PC-9 (cell line): ENCODE data around the gene ZNF286A.
"Not testable (repeated sequence)": the region's sequence is repeated elsewhere in the genome, so short reads cannot be mapped to it uniquely, and the experiment has no call there.

Source experiments
- CTCF ChIP-seq: fragments of 200-600 bp; sonication (generic); conservative IDR thresholded peaks from 2 replicates; pipeline ENCODE4 v1.6.1; 2017; ENCODE audit warnings: mixed run types, antibody characterized with exemption, mild to moderate bottlenecking, moderate library complexity
- EZH2 ChIP-seq: fragments of 200-600 bp; sonication (generic); IDR thresholded peaks from 2 replicates; pipeline ENCODE4 v1.8.0; 2017; ENCODE audit warnings: antibody characterized with exemption, low read depth

DNA sequence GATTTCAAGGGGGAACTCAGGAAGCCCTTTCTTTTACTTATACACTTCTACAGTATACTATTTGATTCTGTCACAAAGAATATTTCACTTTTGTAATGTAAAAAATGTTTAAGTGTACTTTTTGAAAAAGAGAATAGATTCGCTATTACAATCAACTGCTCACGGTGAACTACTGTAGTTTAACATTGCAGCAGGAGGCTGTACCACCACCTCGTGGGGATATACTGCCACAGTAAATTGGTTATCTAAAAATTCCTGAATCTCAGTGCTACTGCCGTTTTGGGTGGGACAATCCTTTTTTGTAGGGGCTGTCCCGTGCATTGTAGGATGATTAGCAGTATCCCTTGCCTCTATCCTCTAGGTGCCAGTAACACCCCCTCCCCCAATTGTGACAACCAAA, 30.0 kb upstream of the ZNF286A start:
- TF ChIP-seq CTCF, EZH2: not testable (repeated sequence)
